ENCODE measurements around the gene C20orf144. TPM values are rescaled to one million over a fixed set of nuclear protein-coding genes. Genes with fewer than 3 reads are reported as not detected.

C20orf144 gene
- total and polyA plus RNA-seq, 11 donors, result 0.13 to 0.50 (median 0.15) TPM; not detected in 8

DNA sequence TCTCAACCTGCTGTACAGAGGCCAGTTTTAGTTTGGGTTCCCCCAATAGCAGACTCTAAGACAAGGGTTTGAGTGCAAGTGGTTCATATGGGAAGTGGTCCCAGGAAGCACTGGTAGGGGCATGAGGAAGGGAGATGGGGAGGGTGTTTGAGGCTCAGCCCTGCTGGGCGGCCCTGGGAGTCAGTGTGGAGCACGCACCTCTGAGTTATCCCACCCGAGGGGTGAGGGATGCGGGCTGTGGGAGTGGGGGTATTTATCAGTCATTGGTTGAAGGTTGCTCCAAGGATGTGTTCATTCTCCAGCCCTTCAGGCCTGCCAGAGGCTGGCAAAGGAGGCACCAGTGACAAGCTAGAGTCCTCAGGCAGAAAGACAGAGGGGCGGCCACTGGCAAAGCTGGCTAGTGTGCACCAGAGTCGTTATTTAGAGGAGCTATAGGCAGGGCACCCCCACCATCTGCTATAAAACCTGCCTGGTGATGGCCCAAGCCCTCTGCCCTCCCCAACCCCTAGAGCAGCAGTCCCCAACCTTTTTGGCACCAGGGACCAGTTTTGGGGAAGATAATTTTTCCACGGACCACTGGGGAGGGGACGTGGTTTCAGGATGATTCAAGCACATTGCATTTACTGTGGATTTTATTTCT is 41.5 kb downstream of the C20orf144 start:
- Histone ChIP-seq H3K4me1 (peaks cover 0 to 9% (median 0%) of the 10 kb centered on the region in 12 donors), H3K9me3 (no peaks in the 10 kb centered on the region), H3K4me3 (no peak overlapping the region), H3K27ac (no peak overlapping the region), H3K36me3 (peaks cover 0 to 29% (median 21%) of the 10 kb centered on the region in 9 donors), H3K27me3 (no peaks in the 10 kb centered on the region)
- DNase-seq (no peak), ATAC-seq (peak in 2 of 4 donors; percentile 12 to 49)
- WGBS, 4 donors, result 91 to 96% (median 95%) methylated on average over 8 of the region's 8 CpGs
- intact Hi-C loops (cut with DNase I), result no loop called here
- TF ChIP-seq, protein P1, sequence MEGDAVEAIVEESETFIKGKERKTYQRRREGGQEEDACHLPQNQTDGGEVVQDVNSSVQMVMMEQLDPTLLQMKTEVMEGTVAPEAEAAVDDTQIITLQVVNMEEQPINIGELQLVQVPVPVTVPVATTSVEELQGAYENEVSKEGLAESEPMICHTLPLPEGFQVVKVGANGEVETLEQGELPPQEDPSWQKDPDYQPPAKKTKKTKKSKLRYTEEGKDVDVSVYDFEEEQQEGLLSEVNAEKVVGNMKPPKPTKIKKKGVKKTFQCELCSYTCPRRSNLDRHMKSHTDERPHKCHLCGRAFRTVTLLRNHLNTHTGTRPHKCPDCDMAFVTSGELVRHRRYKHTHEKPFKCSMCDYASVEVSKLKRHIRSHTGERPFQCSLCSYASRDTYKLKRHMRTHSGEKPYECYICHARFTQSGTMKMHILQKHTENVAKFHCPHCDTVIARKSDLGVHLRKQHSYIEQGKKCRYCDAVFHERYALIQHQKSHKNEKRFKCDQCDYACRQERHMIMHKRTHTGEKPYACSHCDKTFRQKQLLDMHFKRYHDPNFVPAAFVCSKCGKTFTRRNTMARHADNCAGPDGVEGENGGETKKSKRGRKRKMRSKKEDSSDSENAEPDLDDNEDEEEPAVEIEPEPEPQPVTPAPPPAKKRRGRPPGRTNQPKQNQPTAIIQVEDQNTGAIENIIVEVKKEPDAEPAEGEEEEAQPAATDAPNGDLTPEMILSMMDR (IDR thresholded peaks at IDR 0.05), result no peak
- TF ChIP-seq POLR2A (IDR thresholded peaks at IDR 0.05), result no peak

DNA sequence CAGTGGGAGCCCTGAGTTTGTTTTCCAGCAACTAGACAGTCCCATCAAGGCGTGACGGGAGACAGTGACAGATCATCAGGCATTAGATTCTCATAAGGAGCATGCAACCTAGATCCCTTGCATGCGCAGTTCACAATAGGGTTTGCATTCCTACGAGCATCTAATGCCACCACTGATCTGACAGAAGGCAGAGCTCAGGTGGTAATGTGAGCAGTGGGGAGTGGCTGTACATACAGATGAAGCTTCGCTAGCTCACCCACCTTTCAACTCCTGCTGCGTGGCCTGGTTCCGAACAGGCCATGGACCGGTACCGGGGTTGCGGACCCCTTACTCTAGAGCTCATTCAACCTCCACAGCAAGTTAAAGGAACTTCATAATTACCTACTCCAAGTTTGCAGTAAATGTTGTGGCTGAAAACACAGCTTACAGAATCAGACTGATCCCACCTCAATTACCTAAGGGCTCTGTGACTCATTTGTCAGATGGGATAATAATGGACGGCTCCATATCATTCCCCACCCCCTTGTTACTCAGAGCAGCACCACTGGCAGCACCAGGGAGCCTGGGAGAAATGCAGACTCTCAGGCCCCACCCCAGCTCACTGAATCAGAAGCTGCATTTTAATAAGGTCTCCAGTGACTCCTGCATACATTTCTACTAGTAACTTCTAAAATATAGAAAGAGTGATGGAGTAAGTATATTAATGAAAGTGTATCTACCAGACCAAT is 42.2 kb downstream of the C20orf144 start:
- ATAC-seq (no peak), DNase-seq (no peak)
- H3K9me3 ChIP-seq, result no peaks in the 10 kb centered on the region
- TF ChIP-seq POLR2A (IDR thresholded peaks at IDR 0.05), result no peak
- TF ChIP-seq, protein P1 (IDR thresholded peaks at IDR 0.05), result no peak
- H3K36me3 ChIP-seq, result peaks cover 0 to 29% (median 21%) of the 10 kb centered on the region in 9 donors
- no peak overlapping the region for H3K27ac ChIP-seq
- intact Hi-C loops (cut with DNase I), result no loop called here
- H3K4me1 ChIP-seq, result peaks cover 0 to 9% (median 0%) of the 10 kb centered on the region in 12 donors
- WGBS, 4 donors, result 93 to 98% (median 95%) methylated on average over 11 of the region's 11 CpGs
- H3K4me3 ChIP-seq, result no peak overlapping the region
- no peaks in the 10 kb centered on the region for H3K27me3 ChIP-seq

DNA sequence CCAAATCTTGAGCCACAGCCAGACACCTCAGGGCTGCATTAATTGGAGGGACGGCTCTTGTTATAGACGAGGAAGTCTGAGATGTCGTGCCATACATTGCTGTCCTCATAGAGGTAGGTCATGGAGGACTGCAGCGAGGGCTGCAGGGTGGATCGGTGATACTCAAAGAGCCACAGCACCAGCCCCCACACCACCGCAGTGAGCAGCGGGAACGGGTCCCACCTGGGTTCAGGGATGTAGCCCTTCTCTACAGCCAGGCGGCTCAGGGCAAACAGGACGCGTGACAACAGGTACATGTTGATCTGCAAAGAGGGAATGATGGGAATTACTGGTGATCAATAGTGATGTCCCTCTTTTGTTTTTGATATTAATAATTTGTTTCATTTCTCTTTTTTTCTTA is 45.5 kb downstream of the C20orf144 start:
- H3K27ac ChIP-seq, result no peak overlapping the region
- intact Hi-C loops (cut with DNase I), result no loop called here
- no peak for ATAC-seq
- TF ChIP-seq, protein P1 (IDR thresholded peaks at IDR 0.05), result no peak
- no peak for TF ChIP-seq POLR2A (IDR thresholded peaks at IDR 0.05)
- H3K4me3 ChIP-seq, result no peak overlapping the region
- H3K4me1 ChIP-seq, result peaks cover 0 to 5% (median 0%) of the 10 kb centered on the region in 12 donors
- DNase-seq, result no peak
- H3K27me3 ChIP-seq, result no peaks in the 10 kb centered on the region
- no peaks in the 10 kb centered on the region for H3K9me3 ChIP-seq
- H3K36me3 ChIP-seq, result peaks cover 0 to 52% (median 41%) of the 10 kb centered on the region in 9 donors
- WGBS, 4 donors, result 88 to 93% (median 90%) methylated on average over 11 of the region's 11 CpGs

DNA sequence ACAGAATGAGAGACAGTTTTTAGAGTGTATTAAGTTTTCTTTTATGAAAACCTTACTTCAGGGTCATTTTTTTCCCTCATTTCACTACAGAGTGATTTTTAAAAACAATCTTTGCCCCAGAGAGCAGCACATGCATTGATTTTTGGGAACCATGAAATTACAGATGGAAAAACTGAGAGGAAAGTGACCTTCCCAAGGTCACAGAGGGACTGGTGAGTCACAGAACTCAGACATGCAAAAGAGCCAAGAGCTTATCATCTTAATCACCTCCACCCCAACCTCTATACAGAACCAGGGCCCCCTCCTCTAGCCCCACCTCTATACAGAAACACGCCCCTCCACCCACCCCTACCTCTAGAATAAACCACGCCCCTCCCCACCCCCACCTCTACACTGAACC is 47.3 kb downstream of the C20orf144 start:
- intact Hi-C loops (cut with DNase I), result no loop called here
- Histone ChIP-seq H3K27ac (no peak overlapping the region), H3K27me3 (no peaks in the 10 kb centered on the region), H3K9me3 (no peaks in the 10 kb centered on the region), H3K36me3 (peaks cover 0 to 69% (median 57%) of the 10 kb centered on the region in 9 donors), H3K4me3 (no peak overlapping the region), H3K4me1 (no peaks in the 10 kb centered on the region)
- DNase-seq, result no peak
- no peak for ATAC-seq
- no peak for TF ChIP-seq POLR2A (IDR thresholded peaks at IDR 0.05)
- TF ChIP-seq, protein P1 (IDR thresholded peaks at IDR 0.05), result no peak
- WGBS, 4 donors, result 88 to 97% (median 94%) methylated on average over 2 of the region's 2 CpGs
